Mucosa of descending colon (tissue), 3 donors: Measurements from ENCODE around the gene OSGEPL1. TPM values are rescaled to one million over a fixed set of nuclear protein-coding genes. Genes with fewer than 3 reads are reported as not detected.
"Not testable (repeated sequence)": the region's sequence is repeated elsewhere in the genome, so short reads cannot be mapped to it uniquely, and the experiment has no call there.

Source experiments
- ATAC-seq: fragments of 200-7000 bp; cut with Tn5 transposase; one replicate; pipeline ENCODE4 v1.9.1; 2020; ENCODE audit warnings: mild to moderate bottlenecking, moderate library complexity
- DNase-seq, 3 donors: peaks; one replicate each; pipeline ENCODE4 v3.0.0-alpha.2; 2020
- H3K36me3 ChIP-seq: fragments of 200-600 bp; one replicate; pipeline ENCODE4 v1.8.0; 2021; ENCODE audit warnings: low read depth, mild to moderate bottlenecking
- H3K4me1 ChIP-seq: fragments of 200-600 bp; one replicate; pipeline ENCODE4 v1.8.0; 2021; ENCODE audit warnings: low read depth, mild to moderate bottlenecking
- H3K4me3 ChIP-seq: fragments of 200-600 bp; one replicate; pipeline ENCODE4 v1.8.0; 2021; ENCODE audit warnings: mild to moderate bottlenecking
- H3K9me3 ChIP-seq: fragments of 200-600 bp; one replicate; pipeline ENCODE4 v1.8.0; 2021; ENCODE audit warnings: mild to moderate bottlenecking
- CTCF ChIP-seq: fragments of 200-600 bp; IDR thresholded peaks from one replicate; pipeline ENCODE4 v1.8.0; 2022; ENCODE audit warnings: antibody characterized with exemption, mild to moderate bottlenecking
- intact Hi-C, 2 donors: fragments of 100-400 bp; cut with DNase I in 1 of 2; cut with micrococcal nuclease in 1 of 2; formaldehyde crosslinking; loops; one replicate each; pipeline versions ENCODE4 v1.11.0 to v1.11.1; 2022; cut with DNase I, micrococcal nuclease
- total RNA-seq, 3 donors: library from RNA; stranded (reverse); fragmentation: NEBNext Ultra II Directional in 2 of 3; extraction: Animal tissue kit (Norgen Biotek cat#: 25700) in 2 of 3; gene quantifications; one replicate each; pipeline versions ENCODE4 v1.2.1 to v1.2.4, GENCODE V29; 2021 to 2023
- donor health status: DM: no; HTN: no; CAD: no; lungs with moderate emphysema.
- donor health status: DM: no; HTN: no; CAD: no.
- donor health status: DM: no; HTN: yes; CAD: no.

OSGEPL1 gene
- total RNA-seq, 3 donors from 2014 or later, result 3.9 to 5.1 (median 4.3) TPM

- ATAC-seq (no peak), DNase-seq (no peak)
- intact Hi-C loops, result no loop called here
- TF ChIP-seq CTCF, result no peak
- no peak overlapping the region for H3K4me3 ChIP-seq
- no peaks in the 10 kb centered on the region for H3K9me3 ChIP-seq
- no peaks in the 10 kb centered on the region for H3K36me3 ChIP-seq
- no peaks in the 10 kb centered on the region for H3K4me1 ChIP-seq
These were observed 36.3 kb downstream of the OSGEPL1 start for GRCh38 chr2:189726271-189726670.

- DNase-seq, result no peak
- no peaks in the 10 kb centered on the region for H3K9me3 ChIP-seq
- H3K4me1 ChIP-seq, result no peaks in the 10 kb centered on the region
- H3K4me3 ChIP-seq, result no peak overlapping the region
- intact Hi-C loops, result no loop called here
- no peaks in the 10 kb centered on the region for H3K36me3 ChIP-seq
- no peak for TF ChIP-seq CTCF
- no peak for ATAC-seq
These were observed 39.4 kb downstream of the OSGEPL1 start for GRCh38 chr2:189723192-189723591.

- intact Hi-C loops, result no loop called here
- H3K4me3 ChIP-seq, result no peak overlapping the region
- H3K9me3 ChIP-seq, result no peaks in the 10 kb centered on the region
- no peaks in the 10 kb centered on the region for H3K36me3 ChIP-seq
- no peaks in the 10 kb centered on the region for H3K4me1 ChIP-seq
- DNase-seq, result no peak
- TF ChIP-seq CTCF, result no peak
- ATAC-seq, result no peak
These were observed 43.0 kb downstream of the OSGEPL1 start for GRCh38 chr2:189719571-189719970.

GRCh38 chr2:189717593-189717992 is 45.0 kb downstream of the OSGEPL1 start:
- intact Hi-C loops, H3K4me1 ChIP-seq, H3K9me3 ChIP-seq, DNase-seq, ATAC-seq, H3K36me3 ChIP-seq, H3K4me3 ChIP-seq: not testable (repeated sequence)

GRCh38 chr2:189709501-189710221 is 52.9 kb downstream of the OSGEPL1 start:
- no peaks in the 10 kb centered on the region for H3K4me1 ChIP-seq
- no peak for DNase-seq
- no peaks in the 10 kb centered on the region for H3K9me3 ChIP-seq
- intact Hi-C loops, result no loop called here
- no peak for ATAC-seq
- H3K36me3 ChIP-seq, result no peaks in the 10 kb centered on the region
- no peak overlapping the region for H3K4me3 ChIP-seq
- TF ChIP-seq CTCF, result no peak

- TF ChIP-seq CTCF, result no peak
- no peaks in the 10 kb centered on the region for H3K9me3 ChIP-seq
- no peak for ATAC-seq
- H3K36me3 ChIP-seq, result no peaks in the 10 kb centered on the region
- intact Hi-C loops, result no loop called here
- no peak for DNase-seq
- H3K4me1 ChIP-seq, result peaks cover 4% of the 10 kb centered on the region
- no peak overlapping the region for H3K4me3 ChIP-seq
These were observed 60.5 kb downstream of the OSGEPL1 start for GRCh38 chr2:189702071-189702470.
